Mesenchymal stem cell (in vitro differentiated cells and primary cell): ENCODE results near the gene RTN1.

ENCODE experiments used
- DNase-seq: peaks from one replicate; pipeline ENCODE4 v3.0.0-alpha.2; 2013
- H2AFZ ChIP-seq: one replicate; pipeline ENCODE4 v1.6.1; 2013; ENCODE audit warnings: low read depth, mild to moderate bottlenecking, control low read depth, inconsistent platforms, low read length, moderate library complexity
- H2AK5ac ChIP-seq: 2 replicates; pipeline ENCODE4 v1.6.1; 2013; ENCODE audit warnings: low read length, moderate library complexity, mild to moderate bottlenecking, inconsistent platforms; ENCODE audit not compliant: severe bottlenecking
- H2BK120ac ChIP-seq: one replicate; pipeline ENCODE4 v1.6.1; 2013; ENCODE audit warnings: low read depth, mild to moderate bottlenecking, inconsistent platforms, low read length, moderate library complexity
- H2BK12ac ChIP-seq, 2 experiments: one replicate each; pipeline ENCODE4 v1.6.1; 2013; ENCODE audit warnings: inconsistent platforms in 2 of 2, low read length in 2 of 2, mild to moderate bottlenecking in 2 of 2, moderate library complexity in 2 of 2, control low read depth in 1 of 2
- H2BK15ac ChIP-seq: one replicate; pipeline ENCODE4 v1.6.1; 2013; ENCODE audit warnings: mild to moderate bottlenecking, low read depth, inconsistent platforms; ENCODE audit not compliant: poor library complexity, severe bottlenecking
- H2BK5ac ChIP-seq: 2 replicates; pipeline ENCODE4 v1.6.1; 2013; ENCODE audit warnings: low read depth, mild to moderate bottlenecking, low read length, control low read depth, inconsistent platforms; ENCODE audit not compliant: poor library complexity, severe bottlenecking
- H3K14ac ChIP-seq, 2 experiments: one replicate each; pipeline ENCODE4 v1.6.1; 2013; ENCODE audit warnings: inconsistent platforms in 2 of 2, low read length in 2 of 2, control low read depth in 1 of 2, mild to moderate bottlenecking in 1 of 2, moderate library complexity in 1 of 2
- H3K18ac ChIP-seq, 2 experiments: one replicate each; pipeline ENCODE4 v1.6.1; 2013; ENCODE audit warnings: inconsistent platforms in 2 of 2, low read length in 2 of 2, control low read depth in 1 of 2, low read depth in 1 of 2, mild to moderate bottlenecking in 1 of 2
- H3K23ac ChIP-seq, 2 experiments: one replicate each; pipeline ENCODE4 v1.6.1; 2013; ENCODE audit warnings: inconsistent platforms in 2 of 2, low read length in 2 of 2, mild to moderate bottlenecking in 2 of 2, moderate library complexity in 2 of 2, control low read depth in 1 of 2
- H3K27ac ChIP-seq: 2 replicates; pipeline ENCODE4 v1.5.1; 2013; ENCODE audit warnings: mild to moderate bottlenecking, moderate library complexity, low read length, control low read depth, inconsistent platforms; ENCODE audit not compliant: poor library complexity, severe bottlenecking
- H3K27me3 ChIP-seq, 2 experiments: 2 replicates each; pipeline versions ENCODE4 v1.6.1 to v1.7.0; 2013; ENCODE audit warnings: low read length in 2 of 2, mild to moderate bottlenecking in 2 of 2, moderate library complexity in 2 of 2, control low read depth in 1 of 2, inconsistent platforms in 1 of 2; ENCODE audit not compliant: control insufficient read depth in 1 of 2, insufficient read depth in 1 of 2
- H3K36me3 ChIP-seq, 2 experiments: 2 replicates each; pipeline versions ENCODE4 v1.6.1 to v1.7.0; 2013; ENCODE audit warnings: low read length in 2 of 2, control low read depth in 1 of 2, inconsistent platforms in 1 of 2, low read depth in 1 of 2, mild to moderate bottlenecking in 1 of 2; ENCODE audit not compliant: insufficient read depth in 2 of 2, control insufficient read depth in 1 of 2
- H3K4ac ChIP-seq, 2 experiments: one replicate each; pipeline ENCODE4 v1.6.1; 2013; ENCODE audit warnings: inconsistent platforms in 2 of 2, low read length in 2 of 2, mild to moderate bottlenecking in 2 of 2, moderate library complexity in 2 of 2, control low read depth in 1 of 2, low read depth in 1 of 2
- H3K4me1 ChIP-seq: 2 replicates; pipeline ENCODE4 v1.6.1; 2013; ENCODE audit warnings: low read depth, low read length, control low read depth; ENCODE audit not compliant: control insufficient read depth, insufficient read depth
- H3K4me2 ChIP-seq: 2 replicates; pipeline ENCODE4 v1.6.1; 2013; ENCODE audit warnings: low read length, mild to moderate bottlenecking, inconsistent platforms; ENCODE audit not compliant: poor library complexity, severe bottlenecking
- H3K4me3 ChIP-seq, 2 experiments: 2 replicates each; pipeline versions ENCODE4 v1.5.1 to v1.7.0; 2013; ENCODE audit warnings: low read length in 2 of 2, mild to moderate bottlenecking in 2 of 2, control low read depth in 1 of 2, low read depth in 1 of 2; ENCODE audit not compliant: insufficient read depth in 1 of 2
- H3K79me1 ChIP-seq: replicated peaks from 2 replicates; pipeline ENCODE4 v1.6.1; 2013; ENCODE audit warnings: mild to moderate bottlenecking, control low read depth, low read length, inconsistent platforms; ENCODE audit not compliant: poor library complexity, severe bottlenecking
- H3K9ac ChIP-seq: 2 replicates; pipeline ENCODE4 v1.7.0; 2013; ENCODE audit warnings: mild to moderate bottlenecking, low read length, moderate library complexity
- H3K9me3 ChIP-seq: 2 replicates; pipeline ENCODE4 v1.7.0; 2013; ENCODE audit warnings: mild to moderate bottlenecking, low read length; ENCODE audit not compliant: control insufficient read depth
- H4K8ac ChIP-seq: one replicate; pipeline ENCODE4 v1.6.1; 2013; ENCODE audit warnings: inconsistent platforms, mild to moderate bottlenecking, low read length, moderate library complexity
- H4K91ac ChIP-seq: one replicate; pipeline ENCODE4 v1.6.1; 2013; ENCODE audit warnings: mild to moderate bottlenecking, low read length, inconsistent platforms
- WGBS: methylation state at CpG from one replicate; pipeline ENCODE4 v1.1.7; 2013; ENCODE audit warnings: mixed read lengths; 5-methylcytosine and 5-hydroxymethylcytosine counted together

RTN1 gene

GRCh38 chr14:59751578-59751977 lies 119.0 kb downstream of the RTN1 start:
- Histone ChIP-seq H2BK15ac (no peak overlapping the region), H3K4ac (no peak overlapping the region), H3K4me1 (no peaks in the 10 kb centered on the region), H3K27ac (no peak overlapping the region), H3K4me2 (no peak overlapping the region), H3K9me3 (no peaks in the 10 kb centered on the region), H2BK5ac (no peak overlapping the region), H3K27me3 (no peaks in the 10 kb centered on the region), H3K9ac (no peak overlapping the region), H2BK120ac (no peak overlapping the region), H2AFZ (no peak overlapping the region), H3K14ac (no peak overlapping the region), H4K91ac (no peak overlapping the region), H3K79me1 (no peaks in the 10 kb centered on the region), H2BK12ac (no peak overlapping the region), H3K4me3 (no peak overlapping the region), H3K36me3 (no peaks in the 10 kb centered on the region), H2AK5ac (no peak overlapping the region), H3K23ac (no peak overlapping the region), H3K18ac (no peak overlapping the region), H4K8ac (no peak overlapping the region)
- no peak for DNase-seq
- 93% methylated on average over 3 of the region's 3 CpGs for WGBS

GRCh38 chr14:59739794-59740193 lies 130.8 kb downstream of the RTN1 start:
- Histone ChIP-seq H3K18ac (no peak overlapping the region), H4K8ac (no peak overlapping the region), H3K9ac (no peak overlapping the region), H3K27ac (no peak overlapping the region), H2BK120ac (no peak overlapping the region), H3K4me1 (no peaks in the 10 kb centered on the region), H3K36me3 (no peaks in the 10 kb centered on the region), H2BK5ac (no peak overlapping the region), H2AFZ (no peak overlapping the region), H2AK5ac (no peak overlapping the region), H3K4me2 (no peak overlapping the region), H3K4ac (no peak overlapping the region), H2BK15ac (no peak overlapping the region), H3K79me1 (no peaks in the 10 kb centered on the region), H3K9me3 (peaks cover 20% of the 10 kb centered on the region), H3K27me3 (no peaks in the 10 kb centered on the region), H4K91ac (no peak overlapping the region), H3K23ac (no peak overlapping the region), H3K14ac (no peak overlapping the region), H2BK12ac (no peak overlapping the region), H3K4me3 (no peak overlapping the region)
- no peak for DNase-seq
- 72% methylated on average over 3 of the region's 3 CpGs for WGBS

GRCh38 chr14:59728304-59728703 lies 142.3 kb downstream of the RTN1 start:
- Histone ChIP-seq H3K36me3 (no peaks in the 10 kb centered on the region), H3K27ac (no peak overlapping the region), H4K8ac (no peak overlapping the region), H3K23ac (no peak overlapping the region), H3K4ac (no peak overlapping the region), H4K91ac (no peak overlapping the region), H2AFZ (no peak overlapping the region), H3K79me1 (no peaks in the 10 kb centered on the region), H3K4me1 (no peaks in the 10 kb centered on the region), H3K27me3 (no peaks in the 10 kb centered on the region), H2BK12ac (no peak overlapping the region), H3K4me2 (no peak overlapping the region), H3K4me3 (no peak overlapping the region), H2BK5ac (no peak overlapping the region), H3K14ac (no peak overlapping the region), H2BK120ac (no peak overlapping the region), H3K9me3 (no peaks in the 10 kb centered on the region), H3K9ac (no peak overlapping the region), H3K18ac (no peak overlapping the region), H2BK15ac (no peak overlapping the region), H2AK5ac (no peak overlapping the region)
- WGBS = 17% methylated on average over 2 of the region's 3 CpGs
- no peak for DNase-seq

- Histone ChIP-seq H3K9ac (no peak overlapping the region), H3K36me3 (no peaks in the 10 kb centered on the region), H2BK5ac (no peak overlapping the region), H4K8ac (no peak overlapping the region), H3K4me2 (no peak overlapping the region), H3K4me1 (no peaks in the 10 kb centered on the region), H3K4ac (no peak overlapping the region), H2BK15ac (no peak overlapping the region), H3K27me3 (no peaks in the 10 kb centered on the region), H3K27ac (no peak overlapping the region), H3K18ac (no peak overlapping the region), H4K91ac (no peak overlapping the region), H2AFZ (no peak overlapping the region), H3K14ac (no peak overlapping the region), H3K4me3 (no peak overlapping the region), H2AK5ac (no peak overlapping the region), H3K23ac (no peak overlapping the region), H3K79me1 (no peaks in the 10 kb centered on the region), H2BK120ac (no peak overlapping the region), H2BK12ac (no peak overlapping the region), H3K9me3 (no peaks in the 10 kb centered on the region)
- no peak for DNase-seq
- 95% methylated on average over 51 of the region's 53 CpGs for WGBS
These were observed 143.4 kb downstream of the RTN1 start for GRCh38 chr14:59727073-59727661.
